HUES48 (cell line): ENCODE results near the gene DIP2A.

ENCODE experiments used
- H3K27ac ChIP-seq: one replicate; pipeline ENCODE4 v1.7.0; 2013; ENCODE audit warnings: low read depth, low read length, inconsistent platforms
- H3K27me3 ChIP-seq: 2 replicates; pipeline ENCODE4 v1.6.1; 2013; ENCODE audit warnings: mild to moderate bottlenecking, low read length; ENCODE audit not compliant: control insufficient read depth, insufficient read depth
- H3K36me3 ChIP-seq: 2 replicates; pipeline ENCODE4 v1.6.1; 2013; ENCODE audit warnings: low read length; ENCODE audit not compliant: control insufficient read depth, insufficient read depth
- H3K4me1 ChIP-seq: 2 replicates; pipeline ENCODE4 v1.6.1; 2013; ENCODE audit warnings: mild to moderate bottlenecking, low read length; ENCODE audit not compliant: control insufficient read depth, insufficient read depth
- H3K4me3 ChIP-seq: 2 replicates; pipeline ENCODE4 v1.5.1; 2013; ENCODE audit warnings: mild to moderate bottlenecking, low read depth, low read length
- H3K9ac ChIP-seq: 2 replicates; pipeline ENCODE4 v1.6.1; 2013; ENCODE audit warnings: mild to moderate bottlenecking, low read depth, low read length, moderate library complexity
- H3K9me3 ChIP-seq: 2 replicates; pipeline ENCODE4 v1.6.1; 2013; ENCODE audit warnings: low read length; ENCODE audit not compliant: control insufficient read depth, insufficient read depth

DIP2A gene, protein sequence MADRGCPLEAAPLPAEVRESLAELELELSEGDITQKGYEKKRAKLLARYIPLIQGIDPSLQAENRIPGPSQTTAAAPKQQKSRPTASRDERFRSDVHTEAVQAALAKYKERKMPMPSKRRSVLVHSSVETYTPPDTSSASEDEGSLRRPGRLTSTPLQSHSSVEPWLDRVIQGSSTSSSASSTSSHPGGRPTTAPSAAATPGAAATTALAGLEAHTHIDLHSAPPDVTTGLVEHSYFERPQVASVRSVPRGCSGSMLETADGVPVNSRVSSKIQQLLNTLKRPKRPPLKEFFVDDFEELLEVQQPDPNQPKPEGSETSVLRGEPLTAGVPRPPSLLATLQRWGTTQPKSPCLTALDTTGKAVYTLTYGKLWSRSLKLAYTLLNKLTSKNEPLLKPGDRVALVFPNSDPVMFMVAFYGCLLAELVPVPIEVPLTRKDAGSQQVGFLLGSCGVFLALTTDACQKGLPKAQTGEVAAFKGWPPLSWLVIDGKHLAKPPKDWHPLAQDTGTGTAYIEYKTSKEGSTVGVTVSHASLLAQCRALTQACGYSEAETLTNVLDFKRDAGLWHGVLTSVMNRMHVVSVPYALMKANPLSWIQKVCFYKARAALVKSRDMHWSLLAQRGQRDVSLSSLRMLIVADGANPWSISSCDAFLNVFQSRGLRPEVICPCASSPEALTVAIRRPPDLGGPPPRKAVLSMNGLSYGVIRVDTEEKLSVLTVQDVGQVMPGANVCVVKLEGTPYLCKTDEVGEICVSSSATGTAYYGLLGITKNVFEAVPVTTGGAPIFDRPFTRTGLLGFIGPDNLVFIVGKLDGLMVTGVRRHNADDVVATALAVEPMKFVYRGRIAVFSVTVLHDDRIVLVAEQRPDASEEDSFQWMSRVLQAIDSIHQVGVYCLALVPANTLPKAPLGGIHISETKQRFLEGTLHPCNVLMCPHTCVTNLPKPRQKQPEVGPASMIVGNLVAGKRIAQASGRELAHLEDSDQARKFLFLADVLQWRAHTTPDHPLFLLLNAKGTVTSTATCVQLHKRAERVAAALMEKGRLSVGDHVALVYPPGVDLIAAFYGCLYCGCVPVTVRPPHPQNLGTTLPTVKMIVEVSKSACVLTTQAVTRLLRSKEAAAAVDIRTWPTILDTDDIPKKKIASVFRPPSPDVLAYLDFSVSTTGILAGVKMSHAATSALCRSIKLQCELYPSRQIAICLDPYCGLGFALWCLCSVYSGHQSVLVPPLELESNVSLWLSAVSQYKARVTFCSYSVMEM (N-terminal part only)

DNA sequence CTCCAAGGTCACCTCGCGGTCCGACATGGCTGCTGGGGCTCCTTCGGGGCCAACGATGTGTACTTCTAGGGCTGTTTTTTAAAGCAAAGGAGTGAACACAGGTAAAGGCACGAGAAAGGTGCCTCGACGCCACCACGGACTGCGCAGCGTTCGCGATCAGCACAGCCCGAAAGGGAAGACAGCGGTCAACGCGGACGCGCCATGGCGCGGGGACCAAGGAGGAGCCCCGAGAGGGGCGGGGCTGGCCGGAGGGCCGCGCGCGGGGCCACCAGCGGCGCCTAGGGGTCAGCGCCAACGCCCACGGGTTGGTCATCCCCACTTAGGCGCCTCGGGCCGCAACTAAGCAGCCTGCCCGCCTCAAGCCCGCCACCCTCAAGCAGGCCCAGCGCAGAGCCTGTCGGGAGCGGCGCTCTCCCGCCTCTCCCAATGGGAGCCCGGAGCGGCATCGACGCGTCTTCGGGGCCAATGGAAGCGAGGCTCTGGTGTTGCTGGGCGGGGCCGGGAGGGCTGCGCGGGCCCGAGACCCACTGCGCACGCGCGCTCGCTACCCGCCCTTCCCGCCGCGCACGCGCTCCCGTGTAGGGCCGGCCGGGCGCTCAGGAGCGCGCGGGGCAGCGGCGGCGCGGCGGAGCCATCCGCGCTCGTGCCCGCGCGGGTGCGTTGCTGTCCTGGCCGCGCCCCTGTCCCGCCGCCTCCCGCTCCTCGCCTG is at the start of gene DIP2A:
DIP2A (plus strand) TSS at position 577 of the 709 bp plus-strand sequence. CDS start 241 bp downstream, outside the sequence.
- H3K27me3 ChIP-seq: no peaks in the 10 kb centered on the region
- H3K27ac ChIP-seq: peak within 1 kb of the TSS; percentile 93
- peak within 1 kb of the TSS; percentile 90 for H3K9ac ChIP-seq
- no peaks in the 10 kb centered on the region for H3K9me3 ChIP-seq
- H3K36me3 ChIP-seq: peaks cover 25% of the 10 kb centered on the region
- H3K4me1 ChIP-seq: peaks cover 6% of the 10 kb centered on the region
- H3K4me3 ChIP-seq: peak within 1 kb of the TSS; percentile 92

- Histone ChIP-seq H3K36me3 (peaks cover 40% of the 10 kb centered on the region), H3K27ac (peak overlapping the region; percentile 32), H3K9me3 (no peaks in the 10 kb centered on the region), H3K9ac (no peak overlapping the region), H3K4me1 (peaks cover 4% of the 10 kb centered on the region; the same call in 1 of the 2 replicates), H3K27me3 (no peaks in the 10 kb centered on the region), H3K4me3 (no peak overlapping the region)
These were observed 48.9 kb upstream of the DIP2A start for GRCh38 chr21:46409641-46410406.

GRCh38 chr21:46410516-46410915 is 48.2 kb upstream of the DIP2A start:
- Histone ChIP-seq H3K27me3 (no peaks in the 10 kb centered on the region), H3K4me3 (no peak overlapping the region), H3K9ac (no peak overlapping the region), H3K4me1 (peaks cover 4% of the 10 kb centered on the region; the same call in 1 of the 2 replicates), H3K9me3 (no peaks in the 10 kb centered on the region), H3K27ac (peak overlapping the region; percentile 55), H3K36me3 (peaks cover 43% of the 10 kb centered on the region)

DNA sequence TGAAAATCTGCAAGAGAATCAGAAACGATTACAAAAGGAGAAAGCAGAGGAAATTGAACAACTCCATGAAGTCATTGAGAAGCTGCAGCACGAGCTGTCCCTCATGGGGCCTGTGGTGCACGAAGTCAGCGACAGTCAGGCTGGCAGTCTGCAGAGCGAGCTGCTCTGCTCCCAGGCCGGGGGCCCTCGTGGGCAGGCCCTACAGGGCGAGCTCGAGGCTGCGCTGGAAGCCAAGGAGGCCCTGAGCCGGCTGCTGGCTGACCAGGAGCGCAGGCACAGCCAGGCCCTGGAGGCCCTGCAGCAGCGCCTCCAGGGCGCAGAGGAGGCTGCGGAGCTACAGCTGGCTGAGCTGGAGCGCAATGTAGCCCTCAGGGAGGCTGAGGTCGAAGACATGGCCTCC is 47.5 kb upstream of the DIP2A start:
- Histone ChIP-seq H3K27me3 (no peaks in the 10 kb centered on the region), H3K4me3 (no peak overlapping the region), H3K9ac (no peak overlapping the region), H3K27ac (peak overlapping the region; percentile 55), H3K9me3 (no peaks in the 10 kb centered on the region), H3K36me3 (peaks cover 50% of the 10 kb centered on the region), H3K4me1 (peaks cover 4% of the 10 kb centered on the region; the same call in 1 of the 2 replicates)

DNA sequence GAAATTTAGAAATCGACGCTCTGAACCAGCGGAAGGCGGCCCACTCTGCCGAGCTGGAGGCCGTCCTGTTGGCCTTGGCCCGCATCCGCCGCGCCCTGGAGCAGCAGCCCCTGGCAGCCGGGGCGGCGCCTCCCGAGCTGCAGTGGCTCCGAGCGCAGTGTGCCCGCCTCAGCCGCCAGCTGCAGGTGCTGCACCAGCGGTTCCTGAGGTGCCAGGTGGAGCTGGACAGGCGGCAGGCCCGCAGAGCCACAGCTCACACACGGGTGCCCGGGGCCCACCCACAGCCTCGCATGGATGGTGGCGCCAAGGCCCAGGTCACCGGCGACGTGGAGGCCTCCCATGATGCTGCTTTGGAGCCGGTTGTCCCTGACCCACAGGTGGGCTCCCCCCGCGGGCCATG is 47.0 kb upstream of the DIP2A start:
- H3K4me1 ChIP-seq: peaks cover 4% of the 10 kb centered on the region; the same call in 1 of the 2 replicates
- H3K36me3 ChIP-seq: peaks cover 54% of the 10 kb centered on the region
- no peak overlapping the region for H3K4me3 ChIP-seq
- no peak overlapping the region for H3K9ac ChIP-seq
- H3K27me3 ChIP-seq: no peaks in the 10 kb centered on the region
- H3K9me3 ChIP-seq: no peaks in the 10 kb centered on the region
- H3K27ac ChIP-seq: no peak overlapping the region

DNA sequence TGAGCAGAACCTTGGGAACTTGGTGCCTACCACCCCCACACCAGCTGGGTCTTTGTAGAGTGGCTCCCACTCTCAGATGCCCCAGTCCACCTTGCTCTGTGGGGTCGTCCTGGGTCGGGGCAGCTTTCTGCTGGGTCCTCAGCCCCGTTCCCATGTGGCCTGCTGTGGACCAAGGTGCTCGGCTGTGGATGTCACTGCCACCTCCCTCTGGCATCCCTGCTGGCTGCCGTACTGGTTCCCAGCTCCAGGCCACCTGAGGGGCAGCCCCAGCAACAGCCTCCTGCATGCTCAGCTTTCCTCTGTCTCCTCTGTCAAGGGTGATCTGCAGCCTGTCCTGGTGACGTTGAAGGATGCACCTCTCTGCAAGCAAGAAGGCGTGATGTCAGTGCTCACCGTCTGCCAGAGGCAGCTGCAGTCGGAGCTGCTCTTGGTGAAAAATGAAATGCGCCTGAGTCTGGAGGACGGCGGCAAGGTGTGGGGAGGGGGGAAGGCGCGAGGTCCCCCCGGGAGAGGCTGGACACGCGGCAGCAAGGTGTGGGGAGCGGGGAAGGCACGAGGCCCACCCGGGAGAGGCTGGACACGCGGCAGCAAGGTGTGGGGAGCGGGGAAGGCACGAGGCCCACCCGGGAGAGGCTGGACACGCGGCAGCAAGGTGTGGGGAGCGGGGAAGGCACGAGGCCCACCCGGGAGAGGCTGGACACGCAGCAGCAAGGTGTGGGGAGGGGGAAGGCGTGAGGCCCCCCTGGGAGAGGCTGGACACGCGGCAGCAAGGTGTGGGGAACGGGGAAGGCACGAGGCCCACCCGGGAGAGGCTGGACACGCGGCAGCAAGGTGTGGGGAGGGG is 45.9 kb upstream of the DIP2A start:
- Histone ChIP-seq H3K4me3 (no peak overlapping the region), H3K27me3 (no peaks in the 10 kb centered on the region), H3K36me3 (peaks cover 59% of the 10 kb centered on the region), H3K27ac (no peak overlapping the region), H3K9ac (no peak overlapping the region), H3K4me1 (peaks cover 4% of the 10 kb centered on the region; the same call in 1 of the 2 replicates), H3K9me3 (no peaks in the 10 kb centered on the region)

DNA sequence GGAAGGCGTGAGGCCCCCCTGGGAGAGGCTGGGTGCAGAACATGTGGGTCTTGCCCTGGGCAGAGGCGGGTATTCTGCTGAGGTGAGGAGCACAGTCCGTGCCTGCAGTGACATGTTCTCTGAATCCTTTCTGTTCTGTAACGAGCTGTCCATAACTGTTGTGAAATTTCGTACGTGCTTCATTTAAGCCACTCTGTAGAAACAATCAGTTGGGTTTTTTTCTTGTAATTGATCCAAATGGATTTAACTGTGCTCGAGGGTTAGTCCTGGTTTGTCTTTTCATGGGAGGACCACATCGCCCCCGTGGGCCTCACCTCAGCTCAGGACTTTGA is 45.4 kb upstream of the DIP2A start:
- Histone ChIP-seq H3K27me3 (no peaks in the 10 kb centered on the region), H3K9ac (no peak overlapping the region), H3K9me3 (no peaks in the 10 kb centered on the region), H3K36me3 (peaks cover 61% of the 10 kb centered on the region), H3K4me3 (no peak overlapping the region), H3K4me1 (peaks cover 4% of the 10 kb centered on the region; the same call in 1 of the 2 replicates), H3K27ac (no peak overlapping the region)

- Histone ChIP-seq H3K27ac (no peak overlapping the region), H3K4me3 (no peak overlapping the region), H3K9ac (no peak overlapping the region), H3K27me3 (no peaks in the 10 kb centered on the region), H3K4me1 (peaks cover 4% of the 10 kb centered on the region; the same call in 1 of the 2 replicates), H3K9me3 (no peaks in the 10 kb centered on the region), H3K36me3 (peaks cover 75% of the 10 kb centered on the region)
These were observed 43.8 kb upstream of the DIP2A start for GRCh38 chr21:46414965-46415275.

DNA sequence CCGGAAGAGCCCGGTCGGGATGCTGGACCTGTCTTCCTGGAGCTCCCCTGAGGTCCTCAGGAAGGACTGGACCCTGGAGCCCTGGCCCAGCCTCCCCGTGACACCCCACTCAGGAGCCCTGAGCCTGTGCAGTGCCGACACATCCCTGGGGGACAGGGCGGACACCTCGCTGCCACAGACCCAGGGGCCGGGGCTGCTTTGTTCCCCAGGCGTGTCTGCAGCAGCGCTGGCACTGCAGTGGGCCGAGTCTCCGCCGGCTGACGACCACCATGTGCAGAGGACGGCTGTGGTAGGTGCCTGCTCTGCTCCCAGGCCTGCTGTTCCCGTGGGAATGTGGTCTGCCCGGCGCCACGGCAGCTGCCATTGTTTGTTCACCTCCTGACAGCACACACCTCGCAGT is 42.1 kb upstream of the DIP2A start:
- Histone ChIP-seq H3K27ac (no peak overlapping the region), H3K4me3 (no peak overlapping the region), H3K9ac (no peak overlapping the region), H3K4me1 (no peaks in the 10 kb centered on the region), H3K27me3 (no peaks in the 10 kb centered on the region), H3K9me3 (no peaks in the 10 kb centered on the region), H3K36me3 (peaks cover 79% of the 10 kb centered on the region)
